HEK293 (cell line): ENCODE measurements around the gene GRIN3A.

Experiments used
- CTCF ChIA-PET: fragments of 350-600 bp; formaldehyde crosslinking; extraction: SDS; loops from one replicate; lab custom pipeline; 2021; ENCODE audit warnings: antibody characterized with exemption; lab: Yijun Ruan, JAX
- POLR2A ChIA-PET: fragments of 300-600 bp; formaldehyde crosslinking; extraction: SDS; loops from one replicate; lab custom pipeline; 2020; ENCODE audit warnings: antibody characterized with exemption, inconsistent platforms; lab: Yijun Ruan, JAX
- H3K27ac ChIP-seq: fragments of 200-500 bp; sonication (Bioruptor generic); 2 replicates; pipeline ENCODE4 v1.5.1; 2014; ENCODE audit warnings: low read depth, low read length, control low read depth, inconsistent platforms; ENCODE audit errors: extremely low read depth
- H3K36me3 ChIP-seq, 2 experiments: fragments of 200-500 bp in 1 of 2; sonication (Bioruptor generic) in 1 of 2; 1 replicate in 1 of 2; 2 replicates in 1 of 2; pipeline ENCODE4 v1.5.1; 2014 to 2017; ENCODE audit warnings: inconsistent platforms in 2 of 2, low read length in 2 of 2; ENCODE audit not compliant: control insufficient read depth in 2 of 2, insufficient read depth in 1 of 2
- H3K4me1 ChIP-seq: fragments of 200-500 bp; sonication (Bioruptor generic); 2 replicates; pipeline ENCODE4 v1.5.1; 2014; ENCODE audit warnings: mild to moderate bottlenecking, low read length, inconsistent platforms; ENCODE audit not compliant: control insufficient read depth, insufficient read depth
- H3K4me3 ChIP-seq: 2 replicates; pipeline ENCODE4 v1.5.1; 2011; ENCODE audit warnings: low read depth, mild to moderate bottlenecking, control low read depth, low read length, moderate library complexity
- H3K9me3 ChIP-seq: fragments of 200-500 bp; sonication (Bioruptor generic); 2 replicates; pipeline ENCODE4 v1.5.1; 2014; ENCODE audit warnings: low read depth, low read length, inconsistent platforms; ENCODE audit not compliant: control insufficient read depth, insufficient read depth
- GLI4 ChIP-seq: fragments of 450-650 bp; formaldehyde crosslinking; IDR thresholded peaks from 2 replicates; pipeline ENCODE4 v1.5.1; 2016; ENCODE audit warnings: missing biosample characterization, missing genetic modification characterization
- HOXA7 ChIP-seq: sonication (generic); formaldehyde crosslinking; IDR thresholded peaks from 2 replicates; pipeline ENCODE4 v1.8.1; 2022; ENCODE audit warnings: missing genetic modification reagents, borderline replicate concordance
- KLF8 ChIP-seq: fragments of 450-650 bp; formaldehyde crosslinking; IDR thresholded peaks from 2 replicates; pipeline ENCODE4 v1.5.1; 2016; ENCODE audit warnings: missing biosample characterization, missing genetic modification characterization
- ZFP37 ChIP-seq: fragments of 450-650 bp; formaldehyde crosslinking; IDR thresholded peaks from 2 replicates; pipeline ENCODE4 v1.5.1; 2016; ENCODE audit warnings: missing biosample characterization, missing genetic modification characterization
- ZNF133 ChIP-seq: fragments of 450-650 bp; formaldehyde crosslinking; IDR thresholded peaks from 2 replicates; pipeline ENCODE4 v1.5.1; 2016; ENCODE audit warnings: missing biosample characterization, missing genetic modification characterization
- ZNF146 ChIP-seq: fragments of 450-650 bp; formaldehyde crosslinking; IDR thresholded peaks from 2 replicates; pipeline ENCODE4 v1.5.1; 2016; ENCODE audit warnings: missing biosample characterization, missing genetic modification characterization
- ZNF341 ChIP-seq: fragments of 450-650 bp; formaldehyde crosslinking; IDR thresholded peaks from 2 replicates; pipeline ENCODE4; 2016; ENCODE audit warnings: low read depth, missing biosample characterization, missing genetic modification characterization
- ZNF510 ChIP-seq: fragments of 450-650 bp; formaldehyde crosslinking; IDR thresholded peaks from 2 replicates; pipeline ENCODE4 v1.5.1; 2018; ENCODE audit warnings: mild to moderate bottlenecking, missing genetic modification characterization, missing biosample characterization; ENCODE audit not compliant: insufficient replicate concordance
- ZNF529 ChIP-seq: fragments of 450-650 bp; formaldehyde crosslinking; IDR thresholded peaks from 2 replicates; pipeline ENCODE4 v1.5.1; 2017; ENCODE audit warnings: missing genetic modification characterization, missing biosample characterization; ENCODE audit not compliant: insufficient replicate concordance
- ZNF626 ChIP-seq: fragments of 450-650 bp; sonication (Bioruptor Pico); formaldehyde crosslinking; IDR thresholded peaks from 2 replicates; pipeline ENCODE4 v1.5.1; 2018; ENCODE audit warnings: missing biosample characterization, missing genetic modification characterization, inconsistent platforms
- ZNF639 ChIP-seq: fragments of 450-650 bp; formaldehyde crosslinking; IDR thresholded peaks from 2 replicates; pipeline ENCODE4 v1.5.1; 2016; ENCODE audit warnings: missing biosample characterization, missing genetic modification characterization
- ZNF654 ChIP-seq: fragments of 450-650 bp; formaldehyde crosslinking; IDR thresholded peaks from 2 replicates; pipeline ENCODE4 v1.5.1; 2016; ENCODE audit warnings: low read depth, missing biosample characterization, missing genetic modification characterization
- TF ChIP-seq, protein P1 (sequence below): fragments of 450-650 bp; formaldehyde crosslinking; IDR thresholded peaks from 2 replicates; pipeline ENCODE4 v1.5.1; 2016; ENCODE audit warnings: missing biosample characterization, missing genetic modification characterization
- TF ChIP-seq, protein P2 (sequence below): fragments of 450-650 bp; formaldehyde crosslinking; IDR thresholded peaks from 2 replicates; pipeline ENCODE4 v1.5.1; 2016; ENCODE audit warnings: missing biosample characterization, missing genetic modification characterization
- TF ChIP-seq, protein P3 (sequence below): fragments of 450-650 bp; formaldehyde crosslinking; IDR thresholded peaks from 2 replicates; pipeline ENCODE4 v1.5.1; 2017; ENCODE audit warnings: missing biosample characterization, missing genetic modification characterization
- TF ChIP-seq, protein P4 (sequence below): fragments of 450-650 bp; formaldehyde crosslinking; IDR thresholded peaks from 2 replicates; pipeline ENCODE4 v1.5.1; 2017; ENCODE audit warnings: missing biosample characterization, missing genetic modification characterization

The GRIN3A gene

DNA sequence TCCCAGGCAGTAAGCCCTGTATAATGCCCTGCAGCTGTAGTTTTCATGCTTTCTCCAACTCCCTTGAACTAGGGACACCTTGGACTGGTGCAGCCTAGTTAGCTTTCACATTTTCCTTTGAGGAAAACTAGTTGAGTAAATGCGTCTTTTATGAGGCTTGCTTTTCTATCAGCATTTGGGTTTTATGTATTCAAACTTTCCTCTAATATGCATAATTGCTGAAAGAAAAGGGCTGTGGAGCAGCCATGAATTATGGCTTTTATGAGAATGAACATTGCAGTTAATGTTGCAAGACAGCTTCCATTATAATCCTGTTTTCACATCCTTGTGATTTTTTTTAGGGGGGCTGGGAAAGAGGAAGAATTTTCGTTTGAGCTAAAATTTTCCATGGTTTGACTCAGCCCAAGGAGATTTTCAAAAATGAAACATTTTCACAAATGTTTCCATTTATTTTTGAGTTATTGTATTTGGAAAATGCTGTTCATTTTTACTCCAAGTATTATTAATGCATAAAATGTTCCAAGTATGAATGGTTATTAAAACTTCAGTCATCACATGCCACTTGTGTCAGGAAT lies 85.8 kb downstream of the GRIN3A start:
- CTCF ChIA-PET = no interaction called here
- TF ChIP-seq, protein P1, sequence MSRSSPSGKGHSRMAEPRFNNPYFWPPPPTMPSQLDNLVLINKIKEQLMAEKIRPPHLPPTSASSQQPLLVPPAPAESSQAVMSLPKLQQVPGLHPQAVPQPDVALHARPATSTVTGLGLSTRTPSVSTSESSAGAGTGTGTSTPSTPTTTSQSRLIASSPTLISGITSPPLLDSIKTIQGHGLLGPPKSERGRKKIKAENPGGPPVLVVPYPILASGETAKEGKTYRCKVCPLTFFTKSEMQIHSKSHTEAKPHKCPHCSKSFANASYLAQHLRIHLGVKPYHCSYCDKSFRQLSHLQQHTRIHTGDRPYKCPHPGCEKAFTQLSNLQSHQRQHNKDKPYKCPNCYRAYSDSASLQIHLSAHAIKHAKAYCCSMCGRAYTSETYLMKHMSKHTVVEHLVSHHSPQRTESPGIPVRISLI (tag by site-specific recombination) = no peak
- TF ChIP-seq ZNF510 (tag by site-specific recombination) (no peak), ZNF639 (no peak), ZNF529 (tag by site-specific recombination) (no peak), ZNF133 (tag by site-specific recombination) (no peak), ZNF341 (no peak), ZNF146 (tag by site-specific recombination) (no peak)
- TF ChIP-seq, protein P2, sequence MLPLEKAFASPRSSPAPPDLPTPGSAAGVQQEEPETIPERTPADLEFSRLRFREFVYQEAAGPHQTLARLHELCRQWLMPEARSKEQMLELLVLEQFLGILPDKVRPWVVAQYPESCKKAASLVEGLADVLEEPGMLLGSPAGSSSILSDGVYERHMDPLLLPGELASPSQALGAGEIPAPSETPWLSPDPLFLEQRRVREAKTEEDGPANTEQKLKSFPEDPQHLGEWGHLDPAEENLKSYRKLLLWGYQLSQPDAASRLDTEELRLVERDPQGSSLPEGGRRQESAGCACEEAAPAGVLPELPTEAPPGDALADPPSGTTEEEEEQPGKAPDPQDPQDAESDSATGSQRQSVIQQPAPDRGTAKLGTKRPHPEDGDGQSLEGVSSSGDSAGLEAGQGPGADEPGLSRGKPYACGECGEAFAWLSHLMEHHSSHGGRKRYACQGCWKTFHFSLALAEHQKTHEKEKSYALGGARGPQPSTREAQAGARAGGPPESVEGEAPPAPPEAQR (tag by site-specific recombination) = no peak
- TF ChIP-seq, protein P3, sequence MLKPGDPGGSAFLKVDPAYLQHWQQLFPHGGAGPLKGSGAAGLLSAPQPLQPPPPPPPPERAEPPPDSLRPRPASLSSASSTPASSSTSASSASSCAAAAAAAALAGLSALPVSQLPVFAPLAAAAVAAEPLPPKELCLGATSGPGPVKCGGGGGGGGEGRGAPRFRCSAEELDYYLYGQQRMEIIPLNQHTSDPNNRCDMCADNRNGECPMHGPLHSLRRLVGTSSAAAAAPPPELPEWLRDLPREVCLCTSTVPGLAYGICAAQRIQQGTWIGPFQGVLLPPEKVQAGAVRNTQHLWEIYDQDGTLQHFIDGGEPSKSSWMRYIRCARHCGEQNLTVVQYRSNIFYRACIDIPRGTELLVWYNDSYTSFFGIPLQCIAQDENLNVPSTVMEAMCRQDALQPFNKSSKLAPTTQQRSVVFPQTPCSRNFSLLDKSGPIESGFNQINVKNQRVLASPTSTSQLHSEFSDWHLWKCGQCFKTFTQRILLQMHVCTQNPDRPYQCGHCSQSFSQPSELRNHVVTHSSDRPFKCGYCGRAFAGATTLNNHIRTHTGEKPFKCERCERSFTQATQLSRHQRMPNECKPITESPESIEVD (tag by site-specific recombination) = no peak
- TF ChIP-seq, protein P4, sequence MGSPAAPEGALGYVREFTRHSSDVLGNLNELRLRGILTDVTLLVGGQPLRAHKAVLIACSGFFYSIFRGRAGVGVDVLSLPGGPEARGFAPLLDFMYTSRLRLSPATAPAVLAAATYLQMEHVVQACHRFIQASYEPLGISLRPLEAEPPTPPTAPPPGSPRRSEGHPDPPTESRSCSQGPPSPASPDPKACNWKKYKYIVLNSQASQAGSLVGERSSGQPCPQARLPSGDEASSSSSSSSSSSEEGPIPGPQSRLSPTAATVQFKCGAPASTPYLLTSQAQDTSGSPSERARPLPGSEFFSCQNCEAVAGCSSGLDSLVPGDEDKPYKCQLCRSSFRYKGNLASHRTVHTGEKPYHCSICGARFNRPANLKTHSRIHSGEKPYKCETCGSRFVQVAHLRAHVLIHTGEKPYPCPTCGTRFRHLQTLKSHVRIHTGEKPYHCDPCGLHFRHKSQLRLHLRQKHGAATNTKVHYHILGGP (tag by site-specific recombination) = no peak

DNA sequence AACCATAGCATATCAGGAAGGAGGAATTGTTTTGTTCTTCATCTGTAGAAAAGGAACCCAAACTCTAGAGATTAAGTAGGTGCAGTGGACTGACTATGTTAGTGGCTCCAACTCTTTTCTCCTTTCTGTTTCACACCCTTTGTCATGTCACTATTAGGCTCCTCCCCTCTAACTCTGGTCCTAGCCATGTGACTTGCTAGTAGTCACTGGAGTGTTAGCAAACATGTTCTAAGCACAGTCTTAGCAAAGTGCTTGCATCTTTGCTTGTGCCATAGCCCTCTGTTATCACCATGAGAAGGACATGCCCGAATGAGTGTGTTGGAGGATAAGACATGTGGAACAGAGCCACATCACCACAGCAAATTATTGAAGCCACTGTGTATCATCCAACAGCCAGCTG lies 88.3 kb downstream of the GRIN3A start:
- Histone ChIP-seq H3K36me3 (no peaks in the 10 kb centered on the region), H3K4me1 (no peaks in the 10 kb centered on the region), H3K4me3 (no peak overlapping the region), H3K9me3 (no peaks in the 10 kb centered on the region), H3K27ac (no peak overlapping the region)
- ChIA-PET POLR2A (no interaction called here), CTCF (no interaction called here)
- TF ChIP-seq HOXA7 (CRISPR knock-in tag) (no peak), KLF8 (tag by site-specific recombination) (no peak), GLI4 (tag by site-specific recombination) (no peak), ZNF146 (tag by site-specific recombination) (no peak), ZNF654 (tag by site-specific recombination) (no peak), ZFP37 (tag by site-specific recombination) (no peak), ZNF626 (no peak)

More for the DNA sequence above, 85.8 kb downstream of the GRIN3A start:
- no peaks in the 10 kb centered on the region for H3K9me3 ChIP-seq
- H3K36me3 ChIP-seq = no peaks in the 10 kb centered on the region
- no peak overlapping the region for H3K27ac ChIP-seq
- no peaks in the 10 kb centered on the region for H3K4me1 ChIP-seq
- POLR2A ChIA-PET = no interaction called here
- H3K4me3 ChIP-seq = no peak overlapping the region
